SU-DHL-6 (cell line): ENCODE results near the gene KDM3A.

Experiments used
- EZH2phosphoT487 ChIP-seq: fragments of 200-600 bp; sonication (generic), shearing (Covaris generic); conservative IDR thresholded peaks from 2 replicates; pipeline ENCODE4 v1.6.1; 2018; ENCODE audit warnings: mild to moderate bottlenecking, antibody characterized with exemption, low read length, moderate library complexity, mixed read lengths
- TF ChIP-seq, protein P1 (sequence below): fragments of 200-600 bp; sonication (generic); IDR thresholded peaks from one replicate; pipeline ENCODE4 v1.5.1; 2017; ENCODE audit warnings: antibody characterized with exemption, mild to moderate bottlenecking, low read length, moderate library complexity; ENCODE audit not compliant: insufficient read depth, poor library complexity, severe bottlenecking

DNA sequence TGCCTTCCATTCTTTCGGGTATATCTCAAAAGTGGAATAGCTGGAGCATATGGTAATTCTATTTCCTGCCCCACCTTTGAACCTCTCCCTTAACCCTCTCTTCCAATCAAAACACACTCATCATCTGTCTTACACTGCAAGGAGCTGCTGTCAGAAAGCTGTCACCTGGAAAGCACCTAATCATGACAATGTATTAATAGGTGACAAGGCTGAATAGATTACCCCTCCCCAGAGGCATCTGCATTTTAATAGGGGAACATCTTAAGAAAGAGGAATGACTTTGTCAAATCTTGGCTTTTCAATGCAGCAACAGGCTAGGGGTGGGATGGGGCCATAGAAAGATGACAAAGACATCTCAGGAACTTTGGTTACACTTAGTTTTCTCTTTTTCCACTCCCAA is 80.8 kb downstream of the KDM3A start:
- TF ChIP-seq, protein P1, sequence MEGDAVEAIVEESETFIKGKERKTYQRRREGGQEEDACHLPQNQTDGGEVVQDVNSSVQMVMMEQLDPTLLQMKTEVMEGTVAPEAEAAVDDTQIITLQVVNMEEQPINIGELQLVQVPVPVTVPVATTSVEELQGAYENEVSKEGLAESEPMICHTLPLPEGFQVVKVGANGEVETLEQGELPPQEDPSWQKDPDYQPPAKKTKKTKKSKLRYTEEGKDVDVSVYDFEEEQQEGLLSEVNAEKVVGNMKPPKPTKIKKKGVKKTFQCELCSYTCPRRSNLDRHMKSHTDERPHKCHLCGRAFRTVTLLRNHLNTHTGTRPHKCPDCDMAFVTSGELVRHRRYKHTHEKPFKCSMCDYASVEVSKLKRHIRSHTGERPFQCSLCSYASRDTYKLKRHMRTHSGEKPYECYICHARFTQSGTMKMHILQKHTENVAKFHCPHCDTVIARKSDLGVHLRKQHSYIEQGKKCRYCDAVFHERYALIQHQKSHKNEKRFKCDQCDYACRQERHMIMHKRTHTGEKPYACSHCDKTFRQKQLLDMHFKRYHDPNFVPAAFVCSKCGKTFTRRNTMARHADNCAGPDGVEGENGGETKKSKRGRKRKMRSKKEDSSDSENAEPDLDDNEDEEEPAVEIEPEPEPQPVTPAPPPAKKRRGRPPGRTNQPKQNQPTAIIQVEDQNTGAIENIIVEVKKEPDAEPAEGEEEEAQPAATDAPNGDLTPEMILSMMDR = no peak
- TF ChIP-seq EZH2phosphoT487 = no peak
